ENCODE results near the gene NTNG1.

NTNG1 gene

GRCh38 chr1:107491582-107491981 lies 350.7 kb downstream of the NTNG1 start:
- DNase-seq (ENCODE audit: low read depth in 2 of 3, low spot score in 2 of 3) = no peak

GRCh38 chr1:107493111-107493716 lies 352.4 kb downstream of the NTNG1 start:
- DNase-seq (ENCODE audit: low read depth in 2 of 3, low spot score in 2 of 3) = no peak

GRCh38 chr1:107494061-107494460 lies 353.2 kb downstream of the NTNG1 start:
- no peak for DNase-seq (ENCODE audit: low read depth in 2 of 3, low spot score in 2 of 3)

- DNase-seq (ENCODE audit: low read depth in 2 of 3, low spot score in 2 of 3) = no peak
These were observed 355.2 kb downstream of the NTNG1 start for GRCh38 chr1:107496002-107496401.

- DNase-seq (ENCODE audit: low read depth in 2 of 3, low spot score in 2 of 3) = no peak
These were observed 358.4 kb downstream of the NTNG1 start for GRCh38 chr1:107499139-107499744.

- no peak for DNase-seq (ENCODE audit: low read depth in 2 of 3, low spot score in 2 of 3)
These were observed 360.3 kb downstream of the NTNG1 start for GRCh38 chr1:107501081-107501605.

GRCh38 chr1:107510347-107510746 lies 369.5 kb downstream of the NTNG1 start:
- no peak for DNase-seq (ENCODE audit: low read depth in 2 of 3, low spot score in 2 of 3)

GRCh38 chr1:107512836-107513235 lies 372.0 kb downstream of the NTNG1 start:
- DNase-seq (ENCODE audit: low read depth in 2 of 3, low spot score in 2 of 3) = no peak

- no peak for DNase-seq (ENCODE audit: low read depth in 2 of 3, low spot score in 2 of 3)
These were observed 374.0 kb downstream of the NTNG1 start for GRCh38 chr1:107514841-107515240.

- DNase-seq (ENCODE audit: low read depth in 2 of 3, low spot score in 2 of 3) = no peak
These were observed 374.9 kb downstream of the NTNG1 start for GRCh38 chr1:107515702-107516101.

- DNase-seq (ENCODE audit: low read depth in 2 of 3, low spot score in 2 of 3) = no peak
These were observed 382.2 kb downstream of the NTNG1 start for GRCh38 chr1:107523061-107523460.

GRCh38 chr1:107523736-107524135 lies 382.9 kb downstream of the NTNG1 start:
- no peak for DNase-seq (ENCODE audit: low read depth in 2 of 3, low spot score in 2 of 3)

- DNase-seq (ENCODE audit: low read depth in 2 of 3, low spot score in 2 of 3) = no peak
These were observed 383.5 kb downstream of the NTNG1 start for GRCh38 chr1:107524301-107524700.

GRCh38 chr1:107525145-107525544 lies 384.3 kb downstream of the NTNG1 start:
- DNase-seq (ENCODE audit: low read depth in 2 of 3, low spot score in 2 of 3) = no peak

- DNase-seq (ENCODE audit: low read depth in 2 of 3, low spot score in 2 of 3) = no peak
These were observed 385.1 kb downstream of the NTNG1 start for GRCh38 chr1:107525961-107526360.

GRCh38 chr1:107526524-107527198 lies 385.8 kb downstream of the NTNG1 start:
- DNase-seq (ENCODE audit: low read depth in 2 of 3, low spot score in 2 of 3) = no peak

GRCh38 chr1:107529511-107530149 lies 388.8 kb downstream of the NTNG1 start:
- no peak for DNase-seq (ENCODE audit: low read depth in 2 of 3, low spot score in 2 of 3)

- DNase-seq (ENCODE audit: low read depth in 2 of 3, low spot score in 2 of 3) = no peak
These were observed 389.7 kb downstream of the NTNG1 start for GRCh38 chr1:107530543-107530942.

GRCh38 chr1:107531065-107531908 lies 390.4 kb downstream of the NTNG1 start:
- no peak for DNase-seq (ENCODE audit: low read depth in 2 of 3, low spot score in 2 of 3)

- DNase-seq (ENCODE audit: low read depth in 2 of 3, low spot score in 2 of 3) = no peak
These were observed 391.5 kb downstream of the NTNG1 start for GRCh38 chr1:107532318-107532717.
